A172 (cell line): ENCODE data around the gene CCDC171. TPM values are rescaled to one million over a fixed set of nuclear protein-coding genes. Genes with fewer than 3 reads are reported as not detected.

Source experiments
- DNase-seq: peaks from one replicate; pipeline ENCODE4 v3.0.0-alpha.2; 2015; ENCODE audit warnings: low spot score
- total RNA-seq: library from RNA; depleted of rRNA; stranded (reverse); fragments of >200 nt; shearing (Covaris generic); gene quantifications from 2 replicates; pipeline ENCODE4 v1.2.3, GENCODE V29; 2014

Gene CCDC171
- total RNA-seq, 1 experiment from 2014 or later = 1.4 TPM

- DNase-seq = peak; percentile 55
Observed at GRCh38 chr9:15873573-15874177, 320.8 kb downstream of the CCDC171 start.

DNA sequence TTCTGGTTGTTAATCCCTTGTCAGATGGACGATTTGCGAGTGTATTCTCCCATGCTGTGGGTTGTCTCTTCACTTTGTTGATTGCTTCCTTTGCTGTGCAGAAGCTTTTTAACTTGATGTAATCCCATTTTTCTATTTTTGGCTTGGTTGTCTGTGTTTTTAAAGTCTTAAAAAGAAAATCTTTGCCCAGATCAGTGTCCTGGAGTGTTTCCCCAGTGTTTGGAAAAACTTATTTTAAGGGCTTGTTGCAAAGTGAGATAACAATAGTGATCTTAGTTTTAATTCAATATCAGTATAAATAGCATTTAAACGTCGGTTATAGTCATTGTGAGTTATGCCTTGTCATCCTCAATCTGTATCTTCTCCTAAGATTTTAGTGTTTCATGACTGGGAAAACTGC, 329.5 kb downstream of the CCDC171 start:
- no peak for DNase-seq

- DNase-seq = no peak
Observed at GRCh38 chr9:15882883-15883282, 330.0 kb downstream of the CCDC171 start.

DNA sequence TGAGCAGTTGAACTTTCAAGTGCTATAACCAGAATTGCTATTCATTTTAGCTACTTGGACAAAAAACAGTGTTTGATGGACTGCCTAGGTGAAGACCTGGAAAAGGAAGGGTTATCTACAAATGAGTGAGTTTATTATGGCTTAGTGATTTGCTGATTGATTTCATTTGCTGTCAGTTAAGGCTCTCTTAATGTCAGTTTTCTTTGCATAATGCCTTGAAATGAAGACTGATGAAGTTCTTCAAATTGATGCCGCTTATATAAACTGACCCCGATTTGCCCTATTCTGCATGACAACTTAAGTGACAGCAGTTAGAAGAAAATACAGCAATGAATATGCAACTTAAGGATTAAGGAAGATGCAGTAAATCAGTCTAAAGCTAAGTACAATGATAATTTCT, 332.6 kb downstream of the CCDC171 start:
- DNase-seq = no peak

- peak; percentile 2 for DNase-seq
Observed at GRCh38 chr9:15889555-15889954, 336.7 kb downstream of the CCDC171 start.

DNA sequence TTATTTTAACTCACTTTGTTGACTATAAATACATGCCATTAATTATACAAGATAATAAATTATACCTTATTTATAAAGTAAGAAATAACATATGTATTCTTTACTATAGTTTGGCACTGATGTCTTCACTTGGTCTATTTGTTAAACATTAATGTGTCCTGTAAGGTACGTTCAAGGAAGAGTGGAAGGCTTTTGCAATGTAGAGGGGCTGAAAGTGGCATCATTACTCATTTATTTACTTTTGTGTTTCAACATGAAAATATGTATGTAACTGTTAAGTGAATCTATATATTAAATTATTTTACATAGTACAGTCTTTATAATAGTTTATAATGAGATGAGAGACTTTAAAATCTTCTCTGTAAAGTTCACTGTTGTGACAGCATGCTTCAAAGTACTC, 348.7 kb downstream of the CCDC171 start:
- no peak for DNase-seq

- no peak for DNase-seq
Observed at GRCh38 chr9:15909297-15909696, 356.5 kb downstream of the CCDC171 start.

- DNase-seq = no peak
Observed at GRCh38 chr9:15915711-15916110, 362.9 kb downstream of the CCDC171 start.

DNA sequence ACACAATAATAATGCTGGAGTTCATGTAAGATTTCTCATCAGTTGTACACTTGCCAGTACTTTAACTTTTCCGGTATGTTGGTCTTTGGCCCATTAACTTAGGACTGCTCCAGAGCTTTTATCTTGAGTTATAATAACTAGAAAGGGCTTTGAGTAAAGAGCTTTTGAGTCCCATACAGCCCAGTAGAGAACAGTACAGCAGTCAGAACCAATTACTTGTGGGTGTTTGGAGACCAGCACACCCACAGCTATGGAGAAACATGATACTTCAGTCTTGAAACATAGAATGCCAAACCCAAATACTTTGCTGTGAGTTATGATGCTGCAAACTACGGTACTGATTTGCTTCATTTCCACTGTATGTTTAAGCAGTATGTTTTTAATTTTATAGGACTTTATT, 374.3 kb downstream of the CCDC171 start:
- no peak for DNase-seq

DNA sequence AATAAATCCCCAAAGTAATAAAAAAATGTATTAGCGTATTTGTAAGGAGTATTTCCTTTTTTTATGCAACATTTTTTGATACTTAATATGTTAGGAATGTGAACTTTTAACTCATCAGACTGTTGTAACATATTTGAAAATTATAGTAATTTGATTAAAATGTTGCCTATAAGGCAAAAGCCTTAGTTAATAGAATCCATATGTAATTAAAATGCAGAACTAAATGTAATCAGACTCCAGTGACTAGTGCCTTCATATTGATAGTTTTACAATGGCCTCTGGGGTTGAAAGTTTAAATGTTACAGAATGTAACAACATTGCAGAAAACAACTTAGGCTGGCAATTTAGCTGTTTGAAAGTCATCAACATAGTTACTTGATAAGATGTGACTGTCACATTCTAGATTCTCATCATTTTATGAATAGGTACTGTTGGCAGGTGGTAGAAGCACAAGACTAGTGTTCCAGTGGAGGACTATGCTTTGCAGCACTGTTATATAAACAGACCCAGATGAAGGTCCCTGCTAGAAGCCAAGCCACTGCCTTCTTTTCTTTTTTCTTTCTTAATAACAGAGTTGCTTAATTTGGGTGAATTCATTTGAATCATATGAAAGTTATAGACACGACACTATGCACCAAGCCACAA, 382.9 kb downstream of the CCDC171 start:
- no peak for DNase-seq

DNA sequence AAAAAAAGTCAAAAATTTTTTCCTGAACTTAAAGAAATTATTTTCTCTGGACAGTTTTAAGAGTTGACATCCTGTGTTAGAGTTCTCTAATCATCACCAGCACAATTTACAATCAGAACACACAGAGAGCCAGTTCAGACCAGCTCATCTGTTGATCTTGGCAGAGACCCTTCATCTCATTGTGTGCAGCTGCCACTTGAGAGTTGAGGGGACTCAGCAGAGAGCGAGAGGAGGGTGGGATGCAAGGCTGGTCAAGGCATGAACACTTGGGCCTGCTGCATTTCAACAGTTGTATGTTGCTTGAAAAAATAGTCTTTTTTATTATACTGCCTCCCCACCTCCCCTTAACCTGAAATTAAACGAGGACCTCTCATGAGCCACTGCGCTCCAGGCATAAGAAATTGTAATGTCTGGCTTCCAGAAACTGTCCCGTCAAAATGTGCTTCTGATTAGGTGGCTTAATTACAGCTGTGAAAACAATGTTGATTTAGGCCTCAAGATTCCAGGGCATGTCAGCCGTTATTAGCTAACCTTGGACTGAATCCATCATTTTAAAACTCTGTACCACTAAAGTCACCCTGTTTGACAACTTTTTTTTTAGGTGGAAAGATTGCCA, 383.6 kb downstream of the CCDC171 start:
- peak; percentile 12 for DNase-seq

- DNase-seq = no peak
Observed at GRCh38 chr9:15942831-15943424, 390.1 kb downstream of the CCDC171 start.

DNA sequence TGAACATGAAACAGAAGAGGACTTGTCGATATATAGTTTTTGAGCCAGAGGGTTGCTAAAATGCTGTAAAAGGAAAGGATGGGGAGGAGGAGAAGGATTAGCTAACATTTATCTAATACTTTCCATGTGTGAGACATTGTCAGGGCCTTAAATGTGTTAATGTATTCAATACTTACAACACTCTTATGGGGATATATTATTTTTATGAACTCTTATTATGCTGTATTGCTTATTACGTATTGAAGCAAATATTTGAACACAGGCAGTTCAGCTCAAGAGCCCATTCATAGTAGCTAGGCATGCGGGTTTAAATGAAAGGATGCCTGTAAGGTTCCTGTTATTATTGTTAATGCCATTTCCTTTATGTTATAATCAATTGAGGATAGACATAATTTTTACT, 391.5 kb downstream of the CCDC171 start:
- DNase-seq = no peak

DNA sequence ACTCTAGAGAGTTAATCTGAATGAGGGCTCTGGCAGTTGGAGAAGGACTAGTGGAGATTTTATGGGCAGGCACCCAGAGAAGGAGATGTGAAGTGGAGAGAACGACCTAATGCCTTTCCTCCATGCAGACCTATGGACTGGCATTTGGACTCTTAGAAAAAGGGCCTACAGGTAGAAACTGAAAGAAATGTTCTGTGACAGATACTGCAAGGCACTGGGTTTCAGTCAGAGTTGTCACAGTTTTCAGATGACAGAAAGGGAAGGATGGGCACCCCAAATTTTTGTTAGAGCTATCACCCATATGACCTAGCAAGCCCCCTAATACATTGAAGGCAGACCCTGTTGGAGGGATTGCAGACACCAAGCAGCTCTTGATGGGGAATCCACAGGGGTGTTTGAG, 406.8 kb downstream of the CCDC171 start:
- DNase-seq = no peak

DNA sequence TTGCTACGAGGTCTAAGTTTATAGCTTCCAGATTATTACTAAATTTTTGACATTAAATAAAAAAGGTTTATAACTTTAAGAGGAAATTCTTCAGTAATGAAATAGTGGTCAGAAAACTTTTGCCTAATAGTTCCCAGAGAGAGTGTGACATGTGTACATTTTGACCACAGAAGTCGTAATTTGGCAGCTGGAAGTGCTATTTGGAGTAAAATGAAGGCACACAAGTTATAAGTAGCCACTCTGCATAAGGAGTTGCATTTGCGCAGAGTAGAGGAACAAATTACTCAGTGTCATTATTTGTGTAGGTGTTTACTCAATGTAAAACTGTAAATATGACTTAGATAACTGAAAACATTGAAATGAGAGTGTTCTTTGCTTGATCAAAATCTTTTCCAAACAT, 408.4 kb downstream of the CCDC171 start:
- DNase-seq = no peak

- no peak for DNase-seq
Observed at GRCh38 chr9:15965246-15965745, 412.5 kb downstream of the CCDC171 start.

DNA sequence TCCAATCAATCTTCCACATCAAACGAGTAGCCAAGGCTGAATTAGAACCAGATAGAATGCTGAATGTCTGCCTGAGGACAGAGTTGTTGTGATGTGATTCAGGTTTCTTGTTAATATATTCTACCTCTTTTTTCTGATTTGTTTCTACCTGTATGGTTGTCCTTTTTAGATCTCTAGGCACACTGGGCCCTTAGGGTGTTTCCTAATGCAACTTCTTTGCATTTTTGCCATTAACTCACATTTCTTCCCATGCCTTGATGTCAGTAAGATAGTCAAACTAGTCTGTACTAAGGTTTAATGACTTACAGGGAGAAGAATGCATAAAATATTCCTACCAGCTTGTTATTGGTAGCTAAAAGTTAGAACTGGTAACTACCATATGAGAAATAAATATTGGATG, 413.6 kb downstream of the CCDC171 start:
- DNase-seq = no peak

GRCh38 chr9:15967068-15967467, 414.2 kb downstream of the CCDC171 start:
- DNase-seq = no peak

DNA sequence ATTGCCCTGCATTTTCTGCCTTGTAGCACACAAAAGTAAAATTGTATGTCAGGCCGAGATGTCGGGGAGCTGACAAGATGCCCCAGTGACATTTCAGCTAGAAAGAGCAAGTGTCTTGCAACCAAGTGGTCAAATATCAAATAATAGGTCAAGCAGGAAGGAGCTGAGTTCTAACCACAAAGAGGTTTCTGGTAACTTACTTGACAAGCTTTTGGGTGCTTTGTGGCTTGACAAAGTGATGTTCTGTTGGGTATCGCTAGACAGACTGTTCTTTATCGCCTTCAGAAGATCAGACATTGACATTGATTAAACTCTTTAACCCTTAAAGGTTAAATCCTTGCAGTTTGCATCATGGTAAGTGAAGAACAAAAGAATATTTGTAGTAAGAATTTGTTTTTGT, 419.9 kb downstream of the CCDC171 start:
- no peak for DNase-seq

- no peak for DNase-seq
Observed at GRCh38 chr9:15975101-15975778, 422.4 kb downstream of the CCDC171 start.

- DNase-seq = no peak
Observed at GRCh38 chr9:15977438-15977837, 424.6 kb downstream of the CCDC171 start.

DNA sequence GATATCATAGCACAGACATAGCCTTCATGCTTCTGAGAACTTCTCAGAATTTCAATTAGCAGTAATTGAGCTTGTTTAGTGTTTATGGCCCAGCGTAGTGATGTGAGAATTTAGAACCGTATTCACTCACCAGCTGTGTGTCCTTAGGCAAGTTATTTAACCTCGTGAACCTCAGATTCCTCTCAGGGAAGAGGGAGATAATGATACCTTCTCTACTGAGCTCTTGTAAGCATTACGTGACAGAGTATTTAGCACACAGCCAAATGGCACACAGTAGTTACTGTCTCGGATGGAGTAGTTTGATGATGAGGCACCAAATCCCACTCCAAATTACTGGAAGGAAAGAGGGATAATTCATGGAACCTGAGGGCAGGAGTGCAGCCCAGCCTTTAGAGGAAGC, 429.3 kb downstream of the CCDC171 start:
- no peak for DNase-seq
